Measurements from ENCODE around the gene PDE6H.

Gene PDE6H

DNA sequence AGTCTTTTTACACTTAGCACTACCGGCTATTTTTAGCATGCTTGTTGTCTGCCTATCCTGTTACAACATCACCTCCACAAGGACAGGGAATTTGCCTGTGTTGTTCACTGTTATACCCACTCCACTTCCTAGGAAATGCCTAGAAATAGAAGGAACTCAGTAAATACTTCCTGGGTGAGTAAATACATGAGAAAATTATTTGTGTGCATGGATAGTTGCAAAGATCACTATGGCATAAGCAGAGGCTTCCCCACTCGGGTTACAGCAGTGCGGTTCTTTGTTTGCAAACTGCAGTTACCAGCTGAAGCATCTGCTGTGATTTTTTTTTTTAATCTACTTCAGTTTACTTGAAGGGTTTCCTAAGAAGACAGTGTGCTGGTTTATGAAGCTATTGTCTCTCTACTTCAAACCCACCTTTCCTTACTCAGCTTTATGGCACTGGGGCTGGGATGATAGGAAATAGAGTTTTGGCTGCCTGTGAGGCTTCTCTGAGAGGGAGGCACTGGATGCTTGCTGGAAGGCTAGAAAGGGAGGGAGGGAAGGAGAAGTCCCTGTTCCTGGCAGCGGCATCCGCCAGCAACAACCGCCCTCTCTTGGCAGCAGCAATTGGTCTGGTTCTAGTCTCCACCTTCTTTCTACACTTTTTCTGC, 29.0 kb downstream of the PDE6H start:
- DNase-seq (ENCODE audit: low read depth), result no peak

DNA sequence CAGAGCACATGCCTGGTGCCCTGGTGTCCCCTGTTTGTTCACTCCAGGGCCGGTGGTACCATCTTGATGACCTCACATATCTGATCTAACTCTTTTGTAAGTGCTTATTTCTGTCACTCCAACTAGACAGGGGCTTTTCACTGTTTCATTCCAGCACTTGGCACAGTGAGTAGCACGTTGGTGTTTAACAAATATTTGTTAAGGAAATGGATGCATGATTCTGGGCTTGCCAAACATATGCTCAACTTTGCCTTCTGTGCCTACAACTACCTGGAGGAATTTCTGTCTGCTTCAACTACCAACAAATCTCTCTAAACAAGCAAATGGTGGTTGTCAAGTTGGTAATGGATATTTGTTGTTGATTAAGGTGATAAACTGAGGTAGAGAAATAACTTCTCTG, 31.6 kb downstream of the PDE6H start:
- no peak for DNase-seq (ENCODE audit: low read depth)

DNA sequence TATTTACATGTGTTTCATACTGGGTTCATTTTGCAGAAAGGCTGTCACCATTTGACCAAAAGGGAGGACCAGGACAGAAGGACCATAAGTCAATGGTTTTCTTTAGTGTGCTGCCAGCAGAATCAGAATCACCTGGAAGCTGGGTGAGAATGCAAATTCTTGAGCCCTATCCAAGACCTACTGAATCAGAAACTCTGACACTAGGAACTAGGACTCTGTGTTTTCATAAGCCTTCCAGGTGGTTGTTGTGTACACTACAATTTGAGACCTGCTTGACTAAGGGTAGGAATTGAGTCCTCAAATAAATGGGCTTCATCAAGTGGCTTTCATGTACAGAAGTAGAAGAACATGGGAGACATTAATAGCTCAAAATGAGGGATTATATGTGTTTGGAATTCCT, 32.2 kb downstream of the PDE6H start:
- no peak for DNase-seq (ENCODE audit: low read depth)

- DNase-seq (ENCODE audit: low read depth), result no peak
Observed at GRCh38 chr12:15007551-15007950, 34.7 kb downstream of the PDE6H start.

DNA sequence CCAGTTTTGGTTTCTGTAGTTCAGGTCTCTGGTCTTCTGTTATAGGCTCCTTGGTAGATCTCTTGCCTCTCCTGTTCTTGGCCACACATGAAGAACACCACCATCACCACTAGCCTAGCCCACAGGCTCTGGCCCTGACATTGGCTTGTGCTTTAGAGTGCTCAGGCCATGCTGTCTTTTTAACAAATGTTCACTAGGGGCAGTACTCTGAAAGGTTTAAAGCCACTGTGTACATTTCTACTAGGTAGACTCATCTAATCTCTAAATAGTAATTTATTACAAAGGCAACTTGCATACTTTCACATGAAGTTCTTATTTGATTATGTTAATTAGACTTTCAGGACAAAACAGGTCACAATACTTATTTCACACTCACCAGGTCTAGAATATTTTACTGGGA, 38.3 kb downstream of the PDE6H start:
- no peak for DNase-seq (ENCODE audit: low read depth)

DNA sequence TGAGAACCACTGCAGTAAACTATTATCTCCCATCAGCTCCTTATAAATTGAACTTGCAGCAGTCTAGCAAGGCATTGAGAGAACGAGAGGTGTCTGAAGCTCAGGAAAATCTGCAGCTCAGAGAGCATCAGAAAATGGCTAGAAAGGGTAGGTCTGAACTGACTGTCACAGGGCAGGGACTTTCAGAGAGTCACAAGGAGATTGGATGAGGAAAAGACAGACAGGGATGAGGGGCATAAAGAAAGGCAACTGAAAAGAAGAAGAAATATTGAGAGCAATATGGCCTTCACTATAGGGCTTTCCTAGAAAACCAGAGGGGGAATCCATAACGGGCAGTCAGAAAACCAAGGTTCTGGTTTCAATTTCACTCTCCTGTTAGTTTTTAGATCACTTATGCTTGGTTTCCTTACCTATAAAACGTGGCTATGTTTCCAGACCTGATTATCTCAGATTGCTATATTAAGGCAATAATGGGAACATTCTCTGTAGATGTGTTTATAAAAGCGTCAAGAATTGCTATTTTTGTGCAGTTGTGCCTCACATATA, 40.9 kb downstream of the PDE6H start:
- DNase-seq (ENCODE audit: low read depth), result no peak

GRCh38 chr12:15014708-15015107, 41.9 kb downstream of the PDE6H start:
- no peak for DNase-seq (ENCODE audit: low read depth)

DNA sequence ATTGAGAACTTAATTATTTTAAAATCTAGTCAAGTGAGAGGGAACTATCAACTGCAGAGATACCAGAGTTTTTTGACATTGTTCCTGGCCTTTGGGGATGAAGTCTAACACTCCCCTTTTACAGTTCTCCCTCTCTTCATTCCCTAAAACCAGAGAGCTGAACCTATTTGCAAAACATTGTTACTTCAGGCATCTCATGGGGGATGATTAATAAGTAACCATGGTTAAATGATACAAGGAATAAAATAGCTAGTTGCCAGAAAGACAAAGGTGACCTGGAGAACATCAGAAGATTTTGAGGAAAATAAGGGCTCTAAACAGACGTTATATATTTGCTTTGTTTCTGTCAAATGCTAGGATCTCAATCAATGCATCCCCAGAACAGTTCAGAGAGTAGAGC, 42.3 kb downstream of the PDE6H start:
- DNase-seq (ENCODE audit: low read depth), result no peak

DNA sequence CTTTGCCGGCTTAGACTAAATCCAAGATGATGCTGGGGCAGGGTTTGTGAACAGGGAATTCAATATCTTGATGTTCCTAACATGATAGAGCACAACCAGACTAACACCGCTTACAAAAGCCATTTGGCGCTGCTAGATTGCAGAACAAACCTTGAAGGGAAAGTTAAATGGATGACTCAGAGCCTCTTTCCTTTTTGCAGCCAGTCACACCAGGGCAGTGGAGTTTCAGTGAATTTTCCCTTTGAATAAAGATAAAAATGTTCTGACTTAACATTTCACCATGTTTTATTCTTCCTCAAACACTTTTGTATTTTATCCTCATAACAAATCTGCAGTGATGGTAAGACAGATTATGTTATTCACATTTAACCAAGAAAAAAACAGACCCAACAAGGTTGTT, 47.3 kb downstream of the PDE6H start:
- DNase-seq (ENCODE audit: low read depth), result no peak
